ENCODE data around the gene RPS6KA1. TPM values are rescaled to one million over a fixed set of nuclear protein-coding genes. Genes with fewer than 3 reads are reported as not detected.
A peak's percentile ranks its signal among the peaks of the same experiment; 100 is the strongest.

Gene RPS6KA1
- total RNA-seq, 2 experiments from 2014 or later, result 192 to 199 TPM

GRCh38 chr1:26536081-26536480, 6.5 kb downstream of the RPS6KA1 start:
- Mint-ChIP-seq H3K27me3 (no peaks in the 10 kb centered on the region), H3K36me3 (ENCODE audit: low read depth) (peaks cover 10% of the 10 kb centered on the region), H3K9me3 (no peaks in the 10 kb centered on the region), H3K4me3 (no peak overlapping the region), H3K27ac (peak overlapping the region; percentile 25), H3K4me1 (peaks cover 75% of the 10 kb centered on the region)
- DNase-seq, result no peak
- CTCF ChIA-PET, result interaction anchor here (3.3 kb wide), 1 partner anchor 11 kb away, joined by 20 read pairs; no protein-coding TSS in a partner anchor
- POLR2A ChIA-PET, result no interaction called here

DNA sequence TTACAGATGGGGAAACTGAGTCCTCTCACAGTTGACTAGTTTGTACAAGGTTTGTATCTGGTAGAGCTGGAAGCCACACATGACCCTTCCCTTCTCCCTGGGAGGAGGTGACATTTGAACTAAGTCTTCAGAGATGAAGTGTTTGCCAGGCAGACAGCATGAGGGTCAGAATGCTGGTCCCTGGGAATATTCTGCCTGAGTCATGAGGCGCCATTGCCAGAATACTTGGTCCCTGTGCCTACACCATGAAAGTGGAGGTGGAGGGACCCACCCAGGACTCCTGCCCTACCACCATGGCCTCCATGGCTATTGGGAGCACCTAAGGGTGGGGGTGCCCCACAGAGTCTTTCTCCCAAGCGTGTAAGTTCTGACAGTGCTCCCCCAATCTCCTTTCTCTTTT, 7.0 kb downstream of the RPS6KA1 start:
- ChIA-PET POLR2A (no interaction called here), CTCF (interaction anchor here (3.3 kb wide), 1 partner anchor 11 kb away, joined by 20 read pairs; no protein-coding TSS in a partner anchor)
- peaks cover 10% of the 10 kb centered on the region for H3K36me3 Mint-ChIP-seq (ENCODE audit: low read depth)
- no peak for DNase-seq
- H3K4me3 Mint-ChIP-seq, result no peak overlapping the region
- H3K9me3 Mint-ChIP-seq, result no peaks in the 10 kb centered on the region
- peaks cover 77% of the 10 kb centered on the region for H3K4me1 Mint-ChIP-seq
- peak overlapping the region; percentile 25 for H3K27ac Mint-ChIP-seq
- no peaks in the 10 kb centered on the region for H3K27me3 Mint-ChIP-seq

DNA sequence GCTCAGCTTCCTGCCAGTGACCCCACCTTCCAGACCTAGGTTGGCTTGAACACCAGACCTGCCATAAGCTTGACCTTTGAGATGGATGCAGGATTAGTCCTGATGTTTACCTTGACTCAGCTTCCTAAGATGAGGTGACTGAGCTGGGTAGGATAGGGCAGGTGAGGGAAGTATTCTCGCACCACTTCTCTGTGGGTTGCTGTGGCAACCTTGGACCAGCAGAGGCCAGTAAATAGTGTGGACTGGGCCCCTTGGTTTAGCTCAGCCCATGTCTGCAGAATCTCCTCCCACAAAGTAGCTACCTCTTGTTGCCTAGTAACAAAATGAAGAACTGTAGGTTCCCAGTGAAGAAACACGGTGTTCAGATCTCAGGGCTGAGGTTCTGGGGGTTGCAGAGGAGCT, 8.4 kb downstream of the RPS6KA1 start:
- H3K36me3 Mint-ChIP-seq (ENCODE audit: low read depth), result peaks cover 14% of the 10 kb centered on the region
- H3K27me3 Mint-ChIP-seq, result no peaks in the 10 kb centered on the region
- CTCF ChIA-PET, result interaction anchor here (0.9 to 5.7 kb wide), 15 partner anchors 9 to 253 kb away, joined by 3 to 121 read pairs (median 5); partner anchors contain the start of genes PIGV and RPS6KA1
- peak overlapping the region; percentile 46 for H3K27ac Mint-ChIP-seq
- H3K4me1 Mint-ChIP-seq, result peaks cover 86% of the 10 kb centered on the region
- peak; percentile 35 for DNase-seq
- POLR2A ChIA-PET, result interaction anchor here (0.6 to 1.3 kb wide), 2 partner anchors 14 to 251 kb away, joined by 3 to 4 read pairs; no protein-coding TSS in a partner anchor
- no peaks in the 10 kb centered on the region for H3K9me3 Mint-ChIP-seq
- no peak overlapping the region for H3K4me3 Mint-ChIP-seq

DNA sequence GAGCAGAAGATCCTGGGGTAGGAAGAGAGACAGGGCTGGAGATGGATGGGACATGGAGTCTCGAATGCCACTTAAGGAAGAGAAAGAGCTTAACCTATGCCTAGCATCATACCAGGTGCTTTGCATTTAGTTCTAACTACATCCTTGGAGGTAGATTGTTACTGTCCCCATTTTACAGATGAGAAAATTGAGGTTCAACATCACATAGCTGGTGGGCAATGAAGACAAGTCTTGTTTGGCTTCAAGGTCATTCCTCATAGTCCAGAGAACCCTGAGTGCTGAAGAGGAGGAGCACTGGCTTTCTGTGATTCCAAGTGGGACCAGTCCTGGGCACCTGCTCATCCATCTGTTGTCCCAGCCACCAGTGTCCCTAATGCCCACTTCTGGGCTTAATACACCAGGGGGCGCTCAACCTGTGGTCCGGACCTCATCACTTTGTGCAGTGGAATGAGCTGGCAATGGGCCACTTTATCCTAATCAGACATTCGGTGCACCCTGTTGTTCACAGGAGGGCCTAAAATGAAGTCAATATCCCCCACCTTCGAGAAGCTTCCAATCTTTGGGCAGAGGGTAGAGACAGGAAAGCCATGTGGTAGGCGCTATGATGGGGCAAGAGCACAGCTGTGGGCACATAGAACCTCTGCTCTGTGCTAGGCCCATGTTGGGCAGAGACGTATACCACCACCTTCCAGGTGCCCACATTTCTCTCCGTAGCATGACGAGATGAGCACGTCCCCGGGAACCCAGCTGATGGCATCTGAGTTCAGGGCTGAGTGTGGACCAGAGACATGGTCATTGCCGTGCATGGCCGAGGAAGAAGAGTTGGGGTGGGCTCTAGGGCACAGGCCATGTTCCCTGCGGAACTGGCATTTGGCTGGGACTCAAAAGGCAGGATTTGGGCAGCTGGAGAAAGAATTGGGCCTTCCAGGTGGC, 9.2 kb downstream of the RPS6KA1 start:
- no peaks in the 10 kb centered on the region for H3K9me3 Mint-ChIP-seq
- no peak overlapping the region for H3K4me3 Mint-ChIP-seq
- no peaks in the 10 kb centered on the region for H3K27me3 Mint-ChIP-seq
- peak; percentile 33 for DNase-seq
- POLR2A ChIA-PET, result interaction anchor here (0.7 to 1.3 kb wide), 2 partner anchors 9 to 251 kb away, joined by 3 read pairs; partner anchors contain the start of gene RPS6KA1
- H3K36me3 Mint-ChIP-seq (ENCODE audit: low read depth), result peaks cover 14% of the 10 kb centered on the region
- H3K4me1 Mint-ChIP-seq, result peaks cover 94% of the 10 kb centered on the region
- peak overlapping the region; percentile 66 for H3K27ac Mint-ChIP-seq
- CTCF ChIA-PET, result interaction anchor here (0.6 to 5.7 kb wide), 19 partner anchors 9 to 348 kb away, joined by 3 to 121 read pairs (median 5); partner anchors contain the start of gene RPS6KA1

DNA sequence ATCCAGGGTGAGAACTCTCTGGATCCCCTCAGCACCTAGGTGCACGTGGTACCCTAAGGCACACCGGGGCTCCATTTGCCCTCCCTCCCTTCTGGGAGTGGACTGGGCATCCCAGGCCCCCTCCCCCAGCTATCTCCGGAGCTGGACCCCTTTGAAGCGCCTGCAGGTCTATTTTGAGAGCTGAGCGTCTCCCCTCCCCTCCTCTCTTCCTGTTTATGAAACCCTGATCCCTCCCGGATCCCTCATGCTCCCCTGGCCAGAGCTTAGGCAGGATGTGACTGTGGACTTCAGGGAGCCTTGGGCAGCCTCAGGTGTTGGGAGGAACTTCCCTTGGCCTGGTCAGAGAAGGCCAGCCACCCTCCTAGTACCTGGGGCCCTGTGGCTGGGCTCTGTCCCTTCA, 10.2 kb downstream of the RPS6KA1 start:
- Mint-ChIP-seq H3K4me3 (peak overlapping the region; percentile 21), H3K27ac (peak overlapping the region; percentile 95), H3K9me3 (no peaks in the 10 kb centered on the region), H3K27me3 (no peaks in the 10 kb centered on the region), H3K36me3 (ENCODE audit: low read depth) (peaks cover 20% of the 10 kb centered on the region), H3K4me1 (peaks cover 95% of the 10 kb centered on the region)
- DNase-seq, result no peak
- CTCF ChIA-PET, result interaction anchor here (0.5 to 5.7 kb wide), 7 partner anchors 8 to 491 kb away, joined by 3 to 121 read pairs (median 3); partner anchors contain the start of gene RPS6KA1
- POLR2A ChIA-PET, result no interaction called here

DNA sequence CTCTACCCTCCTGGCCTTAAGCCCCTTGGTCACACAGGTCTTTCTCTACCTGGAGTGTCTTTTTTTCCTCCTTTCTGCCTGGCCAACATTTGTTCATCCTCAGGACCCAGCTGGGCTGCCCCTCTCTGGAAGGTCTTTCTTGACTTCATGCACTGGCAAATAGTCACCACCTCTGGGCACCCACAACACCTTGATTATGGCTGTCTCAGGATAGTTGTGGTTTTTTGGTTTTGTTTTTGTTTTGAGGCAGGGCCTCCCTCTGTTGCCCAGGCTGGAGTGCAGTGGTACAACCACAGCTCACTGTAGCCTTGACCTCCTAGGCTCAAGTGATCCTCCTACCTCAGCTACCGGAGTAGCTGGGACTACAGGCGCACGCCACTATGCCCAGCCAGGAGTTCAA, 10.8 kb downstream of the RPS6KA1 start:
- H3K36me3 Mint-ChIP-seq (ENCODE audit: low read depth), result peaks cover 22% of the 10 kb centered on the region

GRCh38 chr1:26541431-26541815, 11.9 kb downstream of the RPS6KA1 start:
- POLR2A ChIA-PET, result interaction anchor here (0.6 to 1.2 kb wide), 4 partner anchors 12 to 276 kb away, joined by 3 to 8 read pairs (median 4); partner anchors contain the start of gene RPS6KA1
- no peaks in the 10 kb centered on the region for H3K27me3 Mint-ChIP-seq

More for the DNA sequence above, 10.8 kb downstream of the RPS6KA1 start:
- CTCF ChIA-PET, result interaction anchor here (0.5 to 5.7 kb wide), 5 partner anchors 14 to 492 kb away, joined by 3 to 121 read pairs (median 17); partner anchors contain the start of gene RPS6KA1
- Mint-ChIP-seq H3K4me3 (peak overlapping the region; percentile 21), H3K27me3 (no peaks in the 10 kb centered on the region), H3K9me3 (no peaks in the 10 kb centered on the region), H3K4me1 (peaks cover 95% of the 10 kb centered on the region), H3K27ac (peak overlapping the region; percentile 95)
- peak; percentile 35 for DNase-seq
- POLR2A ChIA-PET, result no interaction called here

GRCh38 chr1:26541816-26542711, 12.5 kb downstream of the RPS6KA1 start:
- DNase-seq, result peak; percentile 83
- no peaks in the 10 kb centered on the region for H3K9me3 Mint-ChIP-seq
- CTCF ChIA-PET, result interaction anchor here (0.7 to 5.7 kb wide), 16 partner anchors 9 to 202 kb away, joined by 3 to 121 read pairs (median 4); partner anchors contain the start of gene RPS6KA1
- H3K4me1 Mint-ChIP-seq, result peaks cover 93% of the 10 kb centered on the region
- H3K27ac Mint-ChIP-seq, result peak overlapping the region; percentile 95
- H3K4me3 Mint-ChIP-seq, result peak overlapping the region; percentile 76
- POLR2A ChIA-PET, result interaction anchor here (0.6 to 1.2 kb wide), 3 partner anchors 13 to 276 kb away, joined by 3 to 5 read pairs (median 3); partner anchors contain the start of gene RPS6KA1
- H3K27me3 Mint-ChIP-seq, result no peaks in the 10 kb centered on the region
- H3K36me3 Mint-ChIP-seq (ENCODE audit: low read depth), result peaks cover 36% of the 10 kb centered on the region

More at GRCh38 chr1:26541431-26541815, 11.9 kb downstream of the RPS6KA1 start:
- CTCF ChIA-PET, result interaction anchor here (0.6 to 5.7 kb wide), 13 partner anchors 8 to 203 kb away, joined by 3 to 121 read pairs (median 5); partner anchors contain the start of gene RPS6KA1
- H3K9me3 Mint-ChIP-seq, result no peaks in the 10 kb centered on the region
- peaks cover 29% of the 10 kb centered on the region for H3K36me3 Mint-ChIP-seq (ENCODE audit: low read depth)
- peaks cover 91% of the 10 kb centered on the region for H3K4me1 Mint-ChIP-seq
- peak overlapping the region; percentile 76 for H3K4me3 Mint-ChIP-seq
- no peak for DNase-seq
- H3K27ac Mint-ChIP-seq, result peak overlapping the region; percentile 95

GRCh38 chr1:26542771-26543451, 13.3 kb downstream of the RPS6KA1 start:
- H3K4me3 Mint-ChIP-seq, result peak overlapping the region; percentile 76
- CTCF ChIA-PET, result interaction anchor here (1.0 to 5.7 kb wide), 11 partner anchors 8 to 43 kb away, joined by 3 to 121 read pairs (median 5); partner anchors contain the start of gene RPS6KA1
- DNase-seq, result no peak
- peak overlapping the region; percentile 95 for H3K27ac Mint-ChIP-seq
- no peaks in the 10 kb centered on the region for H3K9me3 Mint-ChIP-seq
- peaks cover 44% of the 10 kb centered on the region for H3K36me3 Mint-ChIP-seq (ENCODE audit: low read depth)
- POLR2A ChIA-PET, result interaction anchor here (1.1 kb wide), 1 partner anchor 43 kb away, joined by 5 read pairs; no protein-coding TSS in a partner anchor
- peaks cover 94% of the 10 kb centered on the region for H3K4me1 Mint-ChIP-seq
- H3K27me3 Mint-ChIP-seq, result no peaks in the 10 kb centered on the region

DNA sequence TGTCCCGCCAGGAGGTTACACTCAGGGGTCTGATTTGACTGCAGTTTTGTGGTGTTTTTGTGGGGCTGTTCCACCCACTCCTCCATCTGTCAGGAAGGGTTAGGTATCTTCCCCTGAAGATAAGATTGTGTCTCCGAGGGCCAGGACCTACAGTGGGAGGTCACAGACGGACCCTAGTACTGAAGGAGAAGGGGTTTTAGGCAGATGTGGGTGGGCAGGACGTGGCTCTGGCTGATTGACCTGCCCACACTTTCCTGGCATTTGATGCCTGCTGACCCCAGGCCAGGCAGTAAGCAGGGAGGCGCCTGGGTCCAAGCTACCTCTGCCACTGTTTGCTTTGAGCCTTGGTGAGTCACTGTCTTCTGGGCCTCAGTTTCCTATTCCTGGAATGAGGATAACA, 13.9 kb downstream of the RPS6KA1 start:
- Mint-ChIP-seq H3K27me3 (no peaks in the 10 kb centered on the region), H3K4me1 (peaks cover 93% of the 10 kb centered on the region), H3K36me3 (ENCODE audit: low read depth) (peaks cover 48% of the 10 kb centered on the region), H3K4me3 (peak overlapping the region; percentile 5), H3K9me3 (no peaks in the 10 kb centered on the region), H3K27ac (peak overlapping the region; percentile 95)
- DNase-seq, result no peak
- POLR2A ChIA-PET, result no interaction called here
- CTCF ChIA-PET, result interaction anchor here (1.3 kb wide), 2 partner anchors 13 to 20 kb away, joined by 3 to 5 read pairs; no protein-coding TSS in a partner anchor

DNA sequence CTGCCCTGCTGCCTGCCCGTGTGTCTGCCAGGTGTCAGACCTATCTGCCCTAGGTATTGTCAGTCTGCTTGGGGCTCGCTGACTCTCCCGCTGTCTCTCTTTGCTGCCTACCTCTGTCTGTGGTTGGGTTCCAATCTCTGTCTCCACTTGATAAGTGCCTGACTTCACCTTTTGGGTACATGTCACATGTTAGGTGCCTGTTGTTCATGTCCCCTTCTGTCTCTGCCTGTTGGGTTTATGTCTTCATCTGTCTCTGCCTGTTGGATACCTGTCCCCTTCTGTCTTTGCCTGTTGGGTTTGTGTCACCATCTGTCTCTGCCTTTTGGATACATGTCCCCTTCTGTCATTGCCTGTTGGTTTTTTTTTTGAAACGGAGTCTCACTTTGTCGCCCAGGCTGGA, 14.6 kb downstream of the RPS6KA1 start:
- H3K36me3 Mint-ChIP-seq (ENCODE audit: low read depth), result peaks cover 50% of the 10 kb centered on the region
- ChIA-PET CTCF (interaction anchor here (1.0 to 1.3 kb wide), 3 partner anchors 14 to 343 kb away, joined by 3 to 5 read pairs (median 3); no protein-coding TSS in a partner anchor), POLR2A (no interaction called here)

More for the DNA sequence above, 14.6 kb downstream of the RPS6KA1 start:
- Mint-ChIP-seq H3K4me3 (peak overlapping the region; percentile 5), H3K27me3 (no peaks in the 10 kb centered on the region), H3K4me1 (peaks cover 90% of the 10 kb centered on the region), H3K27ac (peak overlapping the region; percentile 50), H3K9me3 (no peaks in the 10 kb centered on the region)
- DNase-seq, result no peak

Measured in activated CD4-positive, alpha-beta T cell treated with anti-CD3 and anti-CD28 coated beads, Interleukin-2, amount 10 ng/mL, durations not matched to agents 7 days and 5 days (primary cell).